ENCODE data around the gene VSIG4. TPM values are rescaled to one million over a fixed set of nuclear protein-coding genes. Genes with fewer than 3 reads are reported as not detected.
A peak's percentile ranks its signal among the peaks of the same experiment; 100 is the strongest.

The VSIG4 gene
- total RNA-seq, 3 donors from 2014 or later (not counting 1 experiment from before 2014, with no cell fraction given), result 0.32 to 1.3 TPM; not detected in 1

DNA sequence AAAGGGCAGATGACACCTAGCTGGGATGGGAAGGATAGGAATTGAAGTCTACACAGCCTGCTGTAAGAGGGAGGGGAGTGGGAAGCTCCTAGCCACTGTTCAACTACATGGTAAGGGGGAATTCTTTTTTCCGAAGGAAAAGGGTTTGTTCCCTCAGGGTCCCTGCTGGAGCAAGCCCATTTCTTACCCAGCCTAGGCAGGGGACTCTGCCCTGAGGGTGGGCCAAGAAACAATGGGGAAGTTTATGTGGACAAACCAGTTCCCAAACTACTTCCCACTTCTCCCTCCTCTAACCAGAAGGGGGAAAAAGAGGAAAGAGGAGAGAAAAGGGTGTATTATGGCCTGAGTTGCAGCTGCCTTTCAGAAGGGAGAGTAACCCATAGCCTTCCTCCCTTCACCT is 13.5 kb upstream of the VSIG4 start:
- no peaks in the 10 kb centered on the region for H3K36me3 Mint-ChIP-seq
- H3K9me3 ChIP-seq (ENCODE audit: control insufficient read depth, insufficient read depth, low read length), result no peaks in the 10 kb centered on the region
- DNase-seq, result no peak
- TF ChIP-seq, protein P1, sequence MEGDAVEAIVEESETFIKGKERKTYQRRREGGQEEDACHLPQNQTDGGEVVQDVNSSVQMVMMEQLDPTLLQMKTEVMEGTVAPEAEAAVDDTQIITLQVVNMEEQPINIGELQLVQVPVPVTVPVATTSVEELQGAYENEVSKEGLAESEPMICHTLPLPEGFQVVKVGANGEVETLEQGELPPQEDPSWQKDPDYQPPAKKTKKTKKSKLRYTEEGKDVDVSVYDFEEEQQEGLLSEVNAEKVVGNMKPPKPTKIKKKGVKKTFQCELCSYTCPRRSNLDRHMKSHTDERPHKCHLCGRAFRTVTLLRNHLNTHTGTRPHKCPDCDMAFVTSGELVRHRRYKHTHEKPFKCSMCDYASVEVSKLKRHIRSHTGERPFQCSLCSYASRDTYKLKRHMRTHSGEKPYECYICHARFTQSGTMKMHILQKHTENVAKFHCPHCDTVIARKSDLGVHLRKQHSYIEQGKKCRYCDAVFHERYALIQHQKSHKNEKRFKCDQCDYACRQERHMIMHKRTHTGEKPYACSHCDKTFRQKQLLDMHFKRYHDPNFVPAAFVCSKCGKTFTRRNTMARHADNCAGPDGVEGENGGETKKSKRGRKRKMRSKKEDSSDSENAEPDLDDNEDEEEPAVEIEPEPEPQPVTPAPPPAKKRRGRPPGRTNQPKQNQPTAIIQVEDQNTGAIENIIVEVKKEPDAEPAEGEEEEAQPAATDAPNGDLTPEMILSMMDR (IDR thresholded peaks at IDR 0.05), result no peak
- H3K27ac Mint-ChIP-seq, result no peak overlapping the region
- no peak overlapping the region for H3K4me3 Mint-ChIP-seq
- ATAC-seq, result no peak
- no peaks in the 10 kb centered on the region for H3K27me3 Mint-ChIP-seq (ENCODE audit: low read depth in 2 of 2)
- WGBS (ENCODE audit: insufficient coverage), result no CpG with 5 or more reads among the region's 1 CpG
- H3K4me1 ChIP-seq (ENCODE audit: control insufficient read depth, insufficient read depth, low read length), result peaks cover 2% of the 10 kb centered on the region
- no peak overlapping the region for H3K4me3 ChIP-seq (ENCODE audit: low read length)
- no peaks in the 10 kb centered on the region for H3K36me3 ChIP-seq (ENCODE audit: control insufficient read depth, insufficient read depth, low read length)
- no peaks in the 10 kb centered on the region for H3K27me3 ChIP-seq (ENCODE audit: control insufficient read depth, insufficient read depth, low read length)
- intact Hi-C loops (cut with micrococcal nuclease), result no loop called here
- H3K27ac ChIP-seq (ENCODE audit: low read length), result no peak overlapping the region
- no peaks in the 10 kb centered on the region for H3K9me3 Mint-ChIP-seq
- peaks cover 0 to 5% of the 10 kb centered on the region in 2 donors for H3K4me1 Mint-ChIP-seq

DNA sequence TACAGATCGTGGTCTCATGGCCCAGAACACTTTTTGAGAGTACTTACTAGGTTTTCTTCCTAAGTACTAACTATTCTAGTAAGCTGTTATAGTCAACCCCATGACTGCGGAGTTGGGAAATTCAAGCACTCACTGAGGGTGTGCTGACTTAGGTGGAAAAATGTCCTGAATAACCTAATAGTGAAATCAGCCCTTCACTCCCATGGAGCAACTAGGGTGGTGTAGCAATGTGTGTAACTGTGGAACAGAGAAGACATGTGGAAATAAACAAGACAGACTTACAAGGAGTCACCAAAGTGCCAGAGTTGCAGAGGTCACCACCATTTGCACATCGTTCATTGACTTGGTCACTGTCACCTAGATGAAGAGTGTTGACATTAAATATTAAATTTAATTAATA is 12.1 kb upstream of the VSIG4 start:
- TF ChIP-seq, protein P1 (IDR thresholded peaks at IDR 0.05), result no peak
- Histone ChIP-seq H3K4me1 (ENCODE audit: control insufficient read depth, insufficient read depth, low read length) (peaks cover 10% of the 10 kb centered on the region), H3K9me3 (ENCODE audit: control insufficient read depth, insufficient read depth, low read length) (no peaks in the 10 kb centered on the region), H3K36me3 (ENCODE audit: control insufficient read depth, insufficient read depth, low read length) (no peaks in the 10 kb centered on the region), H3K4me3 (ENCODE audit: low read length) (no peak overlapping the region), H3K27me3 (ENCODE audit: control insufficient read depth, insufficient read depth, low read length) (no peaks in the 10 kb centered on the region), H3K27ac (ENCODE audit: low read length) (no peak overlapping the region)
- no peaks in the 10 kb centered on the region for H3K9me3 Mint-ChIP-seq
- no peak overlapping the region for H3K4me3 Mint-ChIP-seq
- intact Hi-C loops (cut with micrococcal nuclease), result no loop called here
- H3K4me1 Mint-ChIP-seq, result peaks cover 13 to 18% of the 10 kb centered on the region in 2 donors
- H3K27ac Mint-ChIP-seq, result no peak overlapping the region
- ATAC-seq (no peak), DNase-seq (no peak)
- WGBS (ENCODE audit: insufficient coverage), result 100% methylated on average over 1 of the region's 3 CpGs
- H3K27me3 Mint-ChIP-seq (ENCODE audit: low read depth in 2 of 2), result no peaks in the 10 kb centered on the region
- no peaks in the 10 kb centered on the region for H3K36me3 Mint-ChIP-seq

DNA sequence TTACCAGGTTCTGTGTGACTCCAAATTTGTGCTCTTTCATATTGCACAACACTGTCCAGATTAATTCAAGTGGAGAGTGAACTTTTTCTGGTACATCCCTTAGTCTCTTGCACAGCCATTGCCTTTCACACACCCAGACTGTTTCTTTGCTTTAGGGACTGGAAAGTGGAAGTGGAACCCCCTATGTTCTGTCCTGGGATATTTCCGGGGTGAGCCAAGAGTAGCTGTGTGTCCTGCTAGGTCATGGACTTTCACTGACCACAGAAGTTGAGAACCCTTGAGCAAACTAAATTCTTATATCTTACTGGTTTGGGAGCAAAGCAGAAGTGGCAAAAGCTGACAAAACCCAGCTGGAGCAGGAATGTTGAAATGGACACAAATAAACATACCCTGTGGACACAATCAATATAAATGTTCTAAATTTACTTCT is 10.3 kb upstream of the VSIG4 start:
- peaks cover 0 to 8% of the 10 kb centered on the region in 2 donors for H3K9me3 Mint-ChIP-seq
- no peak overlapping the region for H3K4me3 ChIP-seq (ENCODE audit: low read length)
- no peaks in the 10 kb centered on the region for H3K27me3 Mint-ChIP-seq (ENCODE audit: low read depth in 2 of 2)
- ATAC-seq (no peak), DNase-seq (no peak)
- no peaks in the 10 kb centered on the region for H3K36me3 ChIP-seq (ENCODE audit: control insufficient read depth, insufficient read depth, low read length)
- TF ChIP-seq, protein P1 (IDR thresholded peaks at IDR 0.05), result no peak
- intact Hi-C loops (cut with micrococcal nuclease), result no loop called here
- peaks cover 18% of the 10 kb centered on the region for H3K4me1 ChIP-seq (ENCODE audit: control insufficient read depth, insufficient read depth, low read length)
- no peaks in the 10 kb centered on the region for H3K27me3 ChIP-seq (ENCODE audit: control insufficient read depth, insufficient read depth, low read length)
- no CpG with 5 or more reads among the region's 1 CpG for WGBS (ENCODE audit: insufficient coverage)
- peaks cover 31 to 36% of the 10 kb centered on the region in 2 donors for H3K4me1 Mint-ChIP-seq
- peak overlapping the region in 1 of 2 donors; percentile 44 for H3K27ac Mint-ChIP-seq
- H3K36me3 Mint-ChIP-seq, result no peaks in the 10 kb centered on the region
- H3K27ac ChIP-seq (ENCODE audit: low read length), result no peak overlapping the region
- H3K9me3 ChIP-seq (ENCODE audit: control insufficient read depth, insufficient read depth, low read length), result no peaks in the 10 kb centered on the region
- H3K4me3 Mint-ChIP-seq, result no peak overlapping the region

DNA sequence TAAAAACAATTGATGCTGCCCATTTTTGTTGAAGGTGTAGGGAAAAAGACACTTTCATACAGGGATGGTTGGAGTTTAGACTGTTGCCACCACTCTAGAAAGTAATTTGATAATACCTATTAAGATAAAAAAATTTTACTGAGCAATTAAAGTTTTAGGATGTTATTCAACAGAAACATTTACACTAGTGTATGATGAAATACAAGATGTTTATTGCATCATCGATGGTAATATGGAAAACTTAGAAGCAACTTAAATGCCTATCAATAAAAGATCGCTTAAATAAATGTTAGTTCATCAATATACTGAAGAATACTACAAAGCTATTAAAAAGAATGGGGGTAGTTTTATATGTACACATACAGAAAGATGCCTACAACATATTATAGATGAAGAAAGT is 9.2 kb upstream of the VSIG4 start:
- no peak overlapping the region for H3K27ac ChIP-seq (ENCODE audit: low read length)
- ATAC-seq (no peak), DNase-seq (no peak)
- H3K9me3 ChIP-seq (ENCODE audit: control insufficient read depth, insufficient read depth, low read length), result no peaks in the 10 kb centered on the region
- peaks cover 0 to 8% of the 10 kb centered on the region in 2 donors for H3K9me3 Mint-ChIP-seq
- no peaks in the 10 kb centered on the region for H3K36me3 Mint-ChIP-seq
- TF ChIP-seq, protein P1 (IDR thresholded peaks at IDR 0.05), result no peak
- H3K36me3 ChIP-seq (ENCODE audit: control insufficient read depth, insufficient read depth, low read length), result no peaks in the 10 kb centered on the region
- no peaks in the 10 kb centered on the region for H3K27me3 Mint-ChIP-seq (ENCODE audit: low read depth in 2 of 2)
- WGBS (ENCODE audit: insufficient coverage), result no CpG with 5 or more reads among the region's 2 CpGs
- intact Hi-C loops (cut with micrococcal nuclease), result loop anchor here (5.0 to 10.0 kb wide), 2 partner anchors 37 to 324 kb away; no protein-coding TSS in a partner anchor
- H3K4me3 Mint-ChIP-seq, result no peak overlapping the region
- peaks cover 17% of the 10 kb centered on the region for H3K4me1 ChIP-seq (ENCODE audit: control insufficient read depth, insufficient read depth, low read length)
- no peak overlapping the region for H3K27ac Mint-ChIP-seq
- H3K4me1 Mint-ChIP-seq, result peaks cover 39 to 42% of the 10 kb centered on the region in 2 donors
- H3K27me3 ChIP-seq (ENCODE audit: control insufficient read depth, insufficient read depth, low read length), result no peaks in the 10 kb centered on the region
- H3K4me3 ChIP-seq (ENCODE audit: low read length), result no peak overlapping the region

Measured in natural killer cell (primary cell).